HG02678 (cell line): Measurements from ENCODE around the gene TSHZ1.

Experiments
- ATAC-seq: cut with Tn5 transposase; IDR thresholded peaks from one replicate; pipeline ENCODE4 v1.9.1; 2021; ENCODE audit warnings: mild to moderate bottlenecking, moderate library complexity; ENCODE audit not compliant: unreplicated experiment

Gene TSHZ1

DNA sequence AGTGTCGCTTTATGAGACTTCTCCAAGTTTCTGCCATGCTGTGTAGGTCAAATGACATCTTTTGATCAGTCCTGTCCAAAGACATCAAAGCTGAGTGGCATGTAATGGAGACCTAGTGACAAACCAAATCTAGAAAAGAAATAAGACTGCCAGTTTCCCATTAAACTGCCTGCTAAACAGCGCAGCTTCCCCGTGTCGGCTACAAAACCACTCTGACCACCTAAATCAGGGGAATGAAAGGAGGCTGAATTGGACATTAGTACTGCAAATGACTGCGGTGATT lies 57.7 kb downstream of the TSHZ1 start:
- ATAC-seq = no peak

DNA sequence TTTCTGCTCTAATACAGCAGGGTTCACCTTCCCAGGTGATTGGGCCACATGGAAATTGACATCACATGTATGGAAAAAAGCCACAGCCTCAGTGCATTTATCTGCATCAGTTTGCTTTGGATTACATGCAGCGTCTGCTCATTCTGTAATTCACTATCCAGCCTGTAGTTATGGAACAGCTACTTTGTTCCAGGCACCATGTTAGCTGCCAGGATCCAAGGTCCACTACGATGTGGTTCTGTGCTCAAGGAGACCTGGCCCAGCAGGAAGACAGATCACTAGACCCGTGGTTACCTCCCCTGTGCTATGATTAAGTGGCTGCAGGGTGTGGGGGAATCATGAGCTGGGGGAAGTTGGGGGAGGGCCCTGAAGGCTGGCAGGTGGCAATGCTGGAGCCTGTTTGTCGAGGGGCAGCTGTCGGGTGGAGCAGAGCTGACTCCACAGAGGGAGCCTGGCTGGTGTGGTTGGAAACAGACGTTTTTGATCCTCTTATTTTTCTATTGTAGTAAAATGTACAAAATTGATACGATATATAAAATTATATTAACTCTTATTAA lies 58.6 kb downstream of the TSHZ1 start:
- no peak for ATAC-seq

DNA sequence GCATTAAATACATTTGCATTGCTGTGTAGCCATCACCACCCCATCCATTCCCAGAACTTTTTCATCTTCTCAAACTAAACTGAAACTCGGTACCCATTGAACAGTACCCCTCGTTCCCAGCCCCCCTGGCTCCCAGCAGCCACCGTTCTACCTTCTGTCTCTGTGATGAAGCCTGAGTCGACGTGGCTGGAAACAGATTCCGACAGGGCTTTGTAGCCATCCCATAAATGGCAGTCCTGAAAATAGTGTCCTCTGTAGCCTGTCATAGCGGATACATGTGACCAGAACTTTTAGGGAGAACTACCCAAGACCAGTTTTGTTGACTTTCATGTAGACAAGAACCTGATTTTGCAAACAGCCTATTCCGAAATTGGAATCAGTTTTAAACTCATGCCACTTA lies 59.1 kb downstream of the TSHZ1 start:
- no peak for ATAC-seq

DNA sequence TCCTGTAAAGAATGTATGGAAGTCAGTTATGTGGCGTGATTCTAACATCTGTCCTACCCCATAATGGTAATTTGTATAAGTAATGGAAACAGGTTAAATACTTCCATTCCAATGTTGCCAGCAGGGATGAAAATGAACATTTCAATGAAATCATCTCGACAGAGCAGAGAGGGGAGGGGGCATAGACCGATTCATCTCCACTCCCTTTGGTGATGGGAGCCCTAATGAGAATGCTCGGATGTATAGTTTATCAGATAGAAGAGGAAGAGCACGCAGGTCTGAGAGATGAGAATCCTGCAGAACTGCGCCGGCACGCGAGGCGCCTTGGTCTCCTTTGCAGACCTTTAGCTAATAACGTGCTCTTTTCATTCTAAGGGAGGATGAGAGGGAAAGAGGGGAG lies 61.4 kb downstream of the TSHZ1 start:
- ATAC-seq = no peak

DNA sequence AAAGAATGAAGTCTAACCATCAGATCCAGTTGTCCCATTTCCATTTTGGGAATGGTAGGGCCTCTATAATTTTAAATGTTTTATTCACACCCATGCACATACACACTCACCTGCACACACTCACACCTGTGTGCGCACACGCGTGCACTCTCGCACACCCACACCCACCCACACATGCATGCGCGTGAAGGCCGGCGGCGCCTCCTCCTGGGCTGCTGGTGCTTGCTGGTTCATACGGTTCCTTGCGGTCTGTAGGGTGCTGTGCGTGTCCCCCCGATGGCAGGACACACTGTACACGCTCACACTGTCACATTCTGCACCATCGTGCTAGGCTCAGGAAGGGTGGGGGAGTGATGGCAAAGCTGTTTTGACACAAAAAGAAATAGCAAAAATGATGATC lies 63.2 kb downstream of the TSHZ1 start:
- ATAC-seq = no peak

DNA sequence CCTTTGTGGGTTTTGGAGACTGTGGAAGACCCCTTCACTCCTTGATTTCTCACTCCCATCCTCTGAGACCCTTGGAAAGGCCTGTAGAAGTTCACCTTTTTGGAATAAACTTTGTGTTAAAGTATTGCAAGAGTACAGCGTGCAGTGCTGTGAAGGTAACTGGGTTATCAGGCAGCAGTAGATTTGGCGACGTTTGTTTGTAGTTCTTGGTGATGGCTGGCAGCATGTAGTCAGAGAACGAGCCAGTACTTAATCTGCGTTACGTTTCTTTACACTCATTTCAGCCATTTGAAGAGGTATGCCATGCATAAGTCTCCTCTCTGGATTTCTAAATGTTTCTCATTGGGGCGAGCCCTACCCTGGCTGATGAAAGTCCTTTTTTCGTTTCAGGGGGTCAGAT lies 64.6 kb downstream of the TSHZ1 start:
- ATAC-seq = no peak

DNA sequence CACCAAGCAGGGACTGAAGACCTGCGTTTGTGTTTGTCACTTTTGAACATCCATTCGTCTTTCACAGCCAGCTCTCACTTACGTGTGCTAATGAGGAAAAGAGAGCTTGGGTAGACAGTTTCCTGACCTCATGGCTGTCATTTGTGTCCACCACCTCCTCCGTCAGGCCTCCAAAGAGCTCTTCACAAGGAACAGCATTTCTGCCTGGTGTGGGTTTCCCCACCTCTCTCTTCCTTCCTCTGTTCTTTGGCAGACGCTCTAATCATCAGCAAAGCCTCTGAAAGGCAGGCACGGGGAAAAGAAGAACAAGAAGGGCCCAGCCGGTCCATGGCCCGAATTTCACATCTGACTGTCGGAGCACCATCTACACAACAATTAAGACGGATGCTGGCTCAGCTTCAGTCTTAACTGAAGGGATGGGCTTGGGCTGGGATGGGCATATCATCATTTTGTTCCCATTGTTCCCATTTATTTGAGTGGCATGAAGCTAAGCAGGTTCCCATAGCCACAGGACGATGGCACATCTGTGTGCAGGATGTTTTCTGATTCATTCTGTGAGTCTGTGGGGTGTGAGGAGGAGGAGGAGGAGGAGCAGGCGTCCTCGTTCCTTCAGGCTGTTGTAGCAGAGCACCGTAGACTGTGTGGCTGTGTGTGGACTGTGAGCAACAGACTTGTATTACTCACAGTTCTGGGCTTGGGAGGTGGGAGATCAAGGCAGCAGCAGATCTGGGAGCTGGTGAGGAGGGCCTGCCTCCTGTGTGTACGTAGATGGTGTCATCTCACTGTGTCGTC lies 66.4 kb downstream of the TSHZ1 start:
- ATAC-seq = no peak

DNA sequence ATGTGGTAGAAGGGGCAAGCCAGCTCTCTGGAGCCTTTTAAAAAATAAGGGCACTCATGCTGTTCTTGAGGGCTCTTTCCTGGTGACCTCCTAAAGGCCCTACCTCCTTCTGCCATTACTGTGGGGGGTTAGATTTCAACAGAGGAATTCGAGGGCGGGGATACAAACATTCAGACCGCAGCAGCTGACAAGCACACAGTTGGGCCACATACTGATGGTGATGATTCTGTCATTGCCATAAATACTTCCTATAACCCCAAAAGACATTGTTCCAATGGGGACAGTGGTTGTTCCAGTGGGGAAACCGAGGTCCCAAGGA lies 67.0 kb downstream of the TSHZ1 start:
- no peak for ATAC-seq

DNA sequence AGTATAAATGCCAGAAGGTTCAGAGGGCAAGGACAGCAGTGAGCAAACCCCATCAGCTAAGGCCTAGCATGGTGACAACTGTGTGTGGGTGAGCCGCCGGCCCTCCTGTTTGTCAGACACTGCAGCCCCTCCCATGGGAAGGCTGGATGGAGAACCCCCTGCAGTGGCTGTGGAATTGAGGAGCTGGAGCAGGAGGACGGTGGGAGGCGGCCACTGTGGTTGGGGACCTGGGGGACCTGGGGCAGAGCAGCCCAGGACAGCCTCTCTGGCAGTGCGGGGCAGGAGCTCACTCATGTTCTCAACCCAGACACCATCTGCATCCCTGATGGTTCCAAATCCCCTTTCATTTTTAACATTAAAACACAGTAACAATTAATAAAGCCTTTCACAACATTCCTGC lies 68.8 kb downstream of the TSHZ1 start:
- no peak for ATAC-seq

DNA sequence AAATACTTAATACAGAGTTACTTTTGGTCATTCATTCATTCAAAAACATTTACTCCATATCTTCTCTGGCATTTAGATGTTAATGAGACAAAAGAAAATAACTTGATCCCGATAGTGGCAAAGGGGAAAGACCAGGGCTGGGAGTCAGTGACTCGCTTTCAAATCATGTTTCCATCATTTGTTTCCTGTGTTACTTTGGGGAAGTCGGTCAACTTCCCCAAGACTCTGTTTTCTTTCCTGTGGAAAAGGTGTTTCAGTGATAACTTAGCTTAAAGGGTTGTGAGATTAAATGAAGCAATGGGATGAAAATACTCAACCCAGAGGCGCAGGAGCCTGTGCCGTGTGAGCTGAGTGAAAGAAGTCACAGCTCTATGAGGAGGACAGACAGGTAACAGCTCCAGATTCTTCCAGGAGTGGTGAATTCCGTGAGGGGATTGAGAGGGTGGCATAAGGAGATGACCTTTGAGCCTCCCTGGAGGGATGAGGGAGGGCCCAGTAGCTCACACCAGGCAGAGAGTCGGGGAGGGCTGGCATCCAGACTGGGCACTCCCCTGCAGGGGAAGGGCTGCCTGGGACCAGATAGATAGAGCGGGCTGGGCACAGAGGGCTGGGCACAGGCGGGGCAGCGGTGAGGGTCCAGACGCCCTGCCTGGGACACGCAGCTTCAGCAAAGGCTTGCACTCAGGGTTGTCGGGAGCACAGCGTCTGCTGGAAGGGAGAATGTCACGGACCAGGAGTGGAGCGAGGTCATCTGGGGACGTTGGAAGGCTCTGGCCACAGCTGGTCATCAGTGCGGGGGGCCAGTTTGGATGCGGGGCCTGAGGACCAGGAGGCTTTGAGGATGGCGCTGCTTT lies 70.1 kb downstream of the TSHZ1 start:
- ATAC-seq = no peak

DNA sequence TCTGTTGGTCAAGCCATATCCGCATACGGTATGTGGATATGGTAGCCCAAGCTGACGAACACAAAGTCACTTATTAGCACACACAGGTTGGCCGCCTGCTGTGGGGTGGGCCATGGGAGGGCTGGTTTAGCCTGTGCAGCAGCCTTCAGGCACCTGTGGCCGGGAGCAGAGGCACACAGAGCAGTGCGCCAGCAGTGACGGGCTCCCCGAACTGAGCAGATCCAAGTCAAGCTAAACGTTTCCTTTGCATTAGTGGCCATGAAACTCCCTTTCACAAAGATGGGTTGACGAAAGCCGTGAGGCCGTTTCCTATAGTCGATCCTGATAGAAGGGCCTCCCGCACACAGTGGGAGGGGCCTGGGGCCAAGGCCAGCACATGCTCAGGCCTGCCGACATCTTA lies 72.1 kb downstream of the TSHZ1 start:
- ATAC-seq = no peak

DNA sequence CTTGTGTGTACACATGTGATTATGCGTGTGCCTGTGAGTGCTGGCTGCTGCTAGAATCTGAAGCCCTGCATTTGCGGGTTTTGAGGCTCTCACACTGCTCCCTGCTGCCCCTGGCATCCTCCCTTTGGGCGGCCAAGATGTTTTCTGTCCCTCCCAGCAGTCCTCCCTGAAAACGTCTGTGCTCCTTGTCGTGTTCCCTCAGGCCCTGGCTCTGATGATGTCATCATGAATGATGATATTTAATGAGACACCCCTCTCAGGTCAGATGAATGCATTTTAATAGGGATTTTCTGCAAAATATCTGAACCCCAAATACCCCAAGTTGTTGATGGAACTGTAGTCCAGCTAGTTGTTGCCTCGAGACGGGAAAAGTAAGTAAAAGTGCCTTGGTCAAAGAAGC lies 73.1 kb downstream of the TSHZ1 start:
- no peak for ATAC-seq

DNA sequence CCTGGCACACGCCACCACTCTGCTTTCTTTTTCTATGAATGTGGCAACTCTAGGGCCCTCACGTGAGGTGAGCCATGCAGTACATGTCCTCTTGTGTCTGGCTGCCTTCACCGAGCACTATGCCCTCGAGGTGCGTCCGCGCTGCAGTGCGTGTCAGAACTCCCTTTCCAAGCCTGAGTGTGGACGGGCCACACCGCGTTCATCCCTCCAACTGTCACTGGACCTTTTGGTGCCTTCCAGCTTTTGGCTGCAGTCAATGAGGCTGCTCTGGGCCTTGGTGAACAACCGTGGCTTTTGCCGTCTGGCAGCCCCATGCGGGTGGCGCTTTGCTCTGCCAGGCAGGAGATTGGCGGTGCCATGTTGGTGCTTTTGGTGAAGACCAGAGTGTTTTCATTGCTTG lies 74.0 kb downstream of the TSHZ1 start:
- ATAC-seq = no peak

DNA sequence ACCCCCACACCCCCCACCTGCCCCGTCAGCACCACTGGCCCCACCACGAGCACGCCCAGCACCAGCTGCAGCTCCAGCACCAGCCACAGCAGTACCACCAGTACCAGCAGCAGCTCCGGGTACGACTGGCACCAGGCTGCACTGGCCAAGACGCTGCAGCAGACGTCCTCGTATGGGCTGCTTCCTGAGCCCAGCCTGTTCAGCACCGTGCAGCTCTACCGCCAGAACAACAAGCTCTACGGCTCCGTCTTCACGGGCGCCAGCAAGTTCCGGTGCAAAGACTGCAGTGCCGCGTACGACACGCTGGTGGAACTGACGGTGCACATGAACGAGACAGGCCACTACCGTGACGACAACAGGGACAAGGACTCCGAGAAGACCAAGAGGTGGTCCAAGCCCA lies 75.3 kb downstream of the TSHZ1 start:
- ATAC-seq = no peak

DNA sequence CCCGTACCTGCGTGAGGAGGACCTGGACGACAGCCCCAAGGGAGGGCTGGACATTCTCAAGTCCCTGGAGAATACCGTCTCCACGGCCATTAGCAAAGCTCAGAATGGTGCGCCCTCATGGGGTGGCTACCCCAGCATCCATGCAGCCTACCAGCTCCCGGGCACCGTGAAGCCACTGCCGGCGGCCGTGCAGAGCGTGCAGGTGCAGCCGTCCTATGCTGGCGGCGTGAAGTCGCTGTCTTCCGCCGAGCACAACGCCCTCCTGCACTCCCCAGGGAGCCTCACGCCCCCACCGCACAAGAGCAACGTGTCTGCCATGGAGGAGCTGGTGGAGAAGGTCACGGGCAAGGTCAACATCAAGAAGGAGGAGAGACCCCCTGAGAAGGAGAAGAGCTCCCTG lies 76.4 kb downstream of the TSHZ1 start:
- ATAC-seq = no peak

DNA sequence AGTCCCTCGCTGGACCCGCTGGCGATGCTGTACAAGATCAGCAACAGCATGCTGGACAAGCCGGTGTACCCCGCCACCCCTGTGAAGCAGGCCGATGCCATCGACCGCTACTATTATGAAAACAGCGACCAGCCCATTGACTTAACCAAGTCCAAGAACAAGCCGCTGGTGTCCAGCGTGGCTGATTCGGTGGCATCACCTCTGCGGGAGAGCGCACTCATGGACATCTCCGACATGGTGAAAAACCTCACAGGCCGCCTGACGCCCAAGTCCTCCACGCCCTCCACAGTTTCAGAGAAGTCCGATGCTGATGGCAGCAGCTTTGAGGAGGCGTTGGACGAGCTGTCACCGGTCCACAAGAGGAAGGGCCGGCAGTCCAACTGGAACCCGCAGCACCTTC lies 77.1 kb downstream of the TSHZ1 start:
- ATAC-seq = no peak

DNA sequence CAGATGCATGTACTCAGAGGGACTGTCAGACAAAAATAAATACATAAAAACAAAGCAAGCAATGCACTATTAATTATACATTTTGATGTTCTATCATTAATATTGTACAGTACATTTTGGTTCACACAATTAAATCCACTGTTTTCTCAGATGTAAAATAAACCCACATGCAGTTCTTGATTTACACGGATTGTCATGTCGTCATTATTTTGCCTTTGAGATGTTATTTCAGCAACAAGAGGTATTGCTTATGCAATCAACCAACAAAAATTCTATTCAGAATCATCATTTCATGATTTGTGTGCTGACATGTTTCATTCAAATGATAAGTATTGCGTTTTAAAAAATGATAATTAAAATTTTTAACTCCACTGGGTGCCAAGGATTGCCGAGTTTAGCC lies 79.2 kb downstream of the TSHZ1 start:
- no peak for ATAC-seq

DNA sequence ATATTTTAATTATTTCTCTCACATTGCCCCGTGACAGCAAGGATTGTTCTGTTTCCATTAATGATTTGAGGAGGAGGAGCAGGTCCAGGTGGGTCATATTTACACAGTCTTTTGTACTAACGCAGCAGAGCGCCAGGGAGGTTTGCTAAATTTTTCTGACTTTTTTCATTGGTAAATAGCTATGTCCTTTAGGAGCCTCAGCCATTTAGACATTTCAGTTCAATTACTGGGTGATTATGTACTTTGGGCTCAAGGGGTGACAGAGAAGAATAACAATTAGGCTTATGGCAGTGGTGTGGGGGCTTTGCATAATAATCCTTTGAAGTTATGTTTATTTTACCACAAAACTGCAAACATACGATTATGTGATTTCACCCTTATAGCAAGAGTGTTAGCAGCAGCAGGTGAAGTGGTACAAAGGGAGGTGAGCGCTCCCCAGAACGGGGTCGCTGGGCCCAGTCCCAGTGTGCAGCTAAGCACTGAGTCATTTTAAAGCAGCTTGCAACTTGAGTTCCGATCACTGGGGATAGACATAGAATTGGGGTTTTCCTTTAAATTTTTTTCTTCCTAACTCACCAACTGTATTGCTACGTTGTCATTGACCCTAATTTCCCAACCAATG lies 80.3 kb downstream of the TSHZ1 start:
- no peak for ATAC-seq

DNA sequence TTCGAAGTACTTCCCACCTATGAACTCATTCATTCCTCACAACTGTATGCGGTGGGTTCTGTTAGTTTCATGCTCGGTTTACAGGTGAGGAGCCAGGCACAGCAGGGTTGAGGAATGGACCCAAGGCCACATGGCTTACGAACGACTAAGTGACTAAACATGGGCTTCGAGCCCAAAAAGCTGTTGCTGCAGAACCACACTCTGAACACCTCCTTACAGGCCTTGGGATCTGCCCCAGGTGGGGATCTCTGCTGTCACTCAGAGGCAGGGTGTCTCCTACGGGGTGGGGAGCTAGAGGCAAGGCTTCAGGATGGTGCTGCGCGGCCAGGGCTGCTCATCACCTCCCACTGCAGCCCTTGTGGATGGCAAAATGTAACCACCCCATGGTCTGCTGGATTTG lies 80.9 kb downstream of the TSHZ1 start:
- ATAC-seq = no peak

DNA sequence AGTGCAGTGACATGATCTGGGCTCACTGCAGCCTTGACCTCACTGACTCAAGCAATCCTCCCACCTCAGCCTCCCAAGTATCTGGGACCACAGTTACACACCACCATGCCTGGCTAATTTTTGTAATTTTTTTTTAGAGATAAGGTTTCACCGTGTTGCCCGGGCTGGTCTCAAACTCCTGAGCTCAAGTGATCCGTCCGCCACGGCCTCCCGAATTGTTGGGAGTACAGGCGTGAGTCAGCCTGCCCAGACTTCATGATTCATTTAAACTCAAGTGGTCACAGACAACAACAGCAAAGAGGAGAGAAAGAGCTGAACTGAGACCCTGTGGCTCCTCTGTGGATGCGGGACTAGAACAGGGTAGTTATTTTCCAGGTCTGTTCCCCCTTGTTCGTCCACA lies 83.0 kb downstream of the TSHZ1 start:
- no peak for ATAC-seq

DNA sequence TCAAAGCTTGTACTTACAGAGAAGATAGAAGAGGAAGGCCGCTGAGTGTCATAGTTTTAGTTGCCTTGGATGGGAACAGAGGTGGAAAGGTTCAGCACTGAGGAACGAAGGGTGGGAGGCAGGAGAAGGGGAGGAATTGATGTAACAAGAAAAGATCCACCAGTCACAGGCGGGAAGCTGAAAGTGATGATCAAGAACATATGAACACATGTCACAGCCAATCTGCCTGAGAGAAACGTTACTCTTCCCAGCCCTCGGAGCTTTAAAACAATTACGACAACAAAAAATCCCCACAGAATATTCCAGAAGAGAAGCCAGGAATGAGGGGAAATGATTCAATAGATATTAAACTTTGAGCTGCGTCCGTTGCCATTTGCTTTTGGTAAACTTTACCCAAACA lies 87.1 kb downstream of the TSHZ1 start:
- no peak for ATAC-seq
